Measurements from ENCODE around the gene ACADS.

ACADS gene

DNA sequence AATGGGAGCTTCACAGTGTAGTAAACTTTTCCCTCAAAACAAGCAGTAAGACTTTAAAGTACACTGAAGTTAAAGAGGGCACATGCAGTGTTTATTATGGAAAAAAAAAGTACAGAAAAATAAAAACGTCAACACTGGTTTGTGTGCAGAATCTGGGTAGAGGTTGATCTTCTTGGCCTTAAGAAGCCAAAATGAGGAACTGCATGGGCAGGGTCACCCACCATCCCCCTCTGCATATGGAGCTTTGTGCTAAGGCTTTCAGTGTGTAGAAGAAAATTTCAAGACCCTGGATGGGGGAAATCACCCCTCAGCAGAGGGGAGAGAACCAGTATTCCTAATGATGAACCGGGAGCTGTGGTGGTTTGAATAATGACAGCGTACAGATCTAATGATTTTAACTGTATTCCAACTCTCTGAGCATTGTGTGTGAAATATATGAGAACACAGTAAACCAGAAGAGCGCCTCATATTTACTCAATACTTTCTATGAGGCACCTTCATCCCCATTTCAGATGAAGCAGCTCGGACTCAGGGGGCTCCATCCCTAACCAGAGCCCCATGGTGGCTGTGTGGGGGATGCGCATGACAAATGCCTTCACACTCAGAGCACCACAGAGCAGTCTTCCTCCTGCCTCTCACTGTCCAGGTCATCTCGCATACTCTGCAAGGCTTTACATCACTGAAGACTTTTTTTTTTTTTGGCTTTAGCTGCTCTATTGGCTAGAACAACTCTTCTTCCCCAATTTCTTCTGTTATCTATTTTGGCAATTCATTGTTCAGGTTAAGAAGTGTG, 33.4 kb downstream of the ACADS start:
- no peak for DNase-seq

DNA sequence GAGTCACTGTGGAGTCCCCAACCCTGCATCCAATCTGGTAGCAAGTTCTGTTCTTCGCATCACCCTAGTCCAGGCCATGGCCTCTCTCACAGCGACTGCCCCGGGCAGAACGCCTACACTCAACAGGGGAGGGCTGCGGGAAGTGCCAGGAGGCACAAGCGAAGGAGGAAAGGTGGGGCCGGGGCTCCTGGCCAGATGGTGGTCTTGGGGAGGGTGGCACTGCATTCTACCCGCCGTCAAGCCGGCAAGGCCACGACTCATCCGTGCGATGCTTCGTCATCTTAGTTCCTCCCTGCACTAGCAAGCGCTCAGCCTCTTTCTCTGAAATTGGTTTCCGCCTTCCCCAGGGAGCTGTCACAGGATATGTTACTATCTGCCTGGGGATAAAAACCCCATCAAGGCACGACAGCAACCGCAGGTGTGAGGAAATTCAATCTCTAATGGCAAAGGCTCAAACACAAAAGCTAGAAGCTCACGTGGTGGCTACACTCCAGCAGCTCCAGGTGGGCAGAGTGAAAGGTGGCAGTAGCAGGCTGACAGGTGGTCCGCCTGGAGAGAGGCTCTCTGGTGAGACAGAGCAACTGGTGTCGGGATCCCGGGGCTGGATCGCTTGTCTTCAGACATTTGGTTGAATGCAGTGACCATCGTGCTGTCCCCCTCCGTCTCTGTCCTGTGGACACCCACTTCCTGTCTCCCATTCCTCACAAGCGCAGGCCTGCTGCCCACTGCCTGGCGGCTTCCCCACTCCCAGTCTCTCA, 34.1 kb downstream of the ACADS start:
- no peak for DNase-seq

DNA sequence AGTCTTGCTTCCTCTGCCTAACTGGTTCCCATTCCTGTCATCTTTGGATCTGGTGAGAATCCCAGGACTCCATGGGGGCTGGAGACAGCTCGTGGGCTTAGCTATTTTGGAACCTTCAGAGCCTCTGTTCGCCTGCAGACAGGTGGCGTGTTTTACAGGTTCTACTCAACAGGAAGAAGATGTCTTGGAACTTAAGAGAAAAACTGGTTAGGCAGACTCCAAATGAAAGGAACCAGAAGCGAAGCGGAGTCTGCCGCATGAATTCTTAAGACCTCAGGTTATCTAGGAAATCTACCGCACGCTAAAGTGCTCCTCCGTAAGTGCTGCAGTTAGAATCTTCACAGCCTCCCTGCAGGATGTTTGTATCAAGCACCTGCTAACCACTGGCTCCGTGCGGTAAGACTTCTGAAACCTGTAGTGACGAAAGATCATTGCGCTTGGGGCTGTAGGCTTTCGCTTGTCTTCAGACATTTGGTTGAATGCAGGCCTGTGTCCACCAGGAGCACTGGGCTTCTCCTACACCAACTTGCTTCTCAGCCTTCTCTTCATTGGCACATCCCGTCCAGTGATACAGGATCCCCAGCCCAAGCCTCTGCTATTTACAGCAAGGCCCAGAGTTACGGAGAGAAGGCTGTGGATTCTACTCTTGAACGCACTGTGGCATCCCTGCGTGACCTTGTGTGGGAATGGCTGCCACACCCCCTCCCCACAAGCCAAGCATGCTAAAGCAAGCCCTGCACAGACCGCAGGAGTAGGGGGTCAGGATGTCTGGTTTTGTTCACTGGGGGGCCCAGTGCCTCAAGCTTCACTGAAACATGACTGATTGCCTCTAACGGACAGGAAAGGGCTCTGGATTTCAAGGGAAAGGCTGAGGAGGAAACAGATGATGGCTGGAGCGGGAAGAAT, 35.0 kb downstream of the ACADS start:
- DNase-seq = no peak

DNA sequence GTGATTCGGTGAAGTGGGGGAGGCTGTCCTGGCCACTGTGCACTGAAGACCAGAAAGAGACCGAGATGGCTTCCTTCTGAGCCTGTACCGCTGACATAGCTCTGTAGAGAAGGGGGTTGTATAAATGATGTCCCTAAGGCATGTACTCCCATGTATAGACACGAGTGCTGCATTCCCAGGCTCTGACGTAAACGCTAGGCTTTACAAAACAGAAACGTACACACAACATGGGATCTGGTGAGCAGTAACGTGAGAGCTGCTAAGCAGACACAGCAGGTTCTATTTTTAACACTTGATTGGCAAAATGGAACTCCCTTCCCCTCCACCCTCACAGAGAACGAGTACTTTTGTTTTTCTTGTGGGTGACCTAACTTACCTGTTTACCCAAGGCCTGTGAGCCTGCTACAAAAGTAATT, 35.9 kb downstream of the ACADS start:
- no peak for DNase-seq

DNA sequence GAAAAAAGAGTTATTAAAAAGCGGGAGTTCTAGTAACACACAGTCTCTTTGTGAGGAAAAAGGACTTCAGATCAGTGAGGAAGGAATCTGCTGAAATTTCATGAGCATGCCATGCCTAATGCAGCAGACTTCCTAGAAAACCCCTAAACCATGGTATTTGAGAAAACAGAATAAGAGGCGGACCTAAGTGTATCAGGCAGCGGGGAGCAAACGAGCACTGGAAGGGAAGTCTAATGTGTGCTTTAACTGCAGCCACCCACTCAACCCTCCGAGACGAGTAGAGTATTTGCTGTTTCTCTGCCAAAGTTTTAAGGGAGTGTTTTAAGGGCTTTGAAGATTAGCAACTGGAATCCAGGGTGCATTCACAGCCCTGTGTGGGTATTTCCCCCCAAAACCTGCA, 36.5 kb downstream of the ACADS start:
- no peak for DNase-seq

DNA sequence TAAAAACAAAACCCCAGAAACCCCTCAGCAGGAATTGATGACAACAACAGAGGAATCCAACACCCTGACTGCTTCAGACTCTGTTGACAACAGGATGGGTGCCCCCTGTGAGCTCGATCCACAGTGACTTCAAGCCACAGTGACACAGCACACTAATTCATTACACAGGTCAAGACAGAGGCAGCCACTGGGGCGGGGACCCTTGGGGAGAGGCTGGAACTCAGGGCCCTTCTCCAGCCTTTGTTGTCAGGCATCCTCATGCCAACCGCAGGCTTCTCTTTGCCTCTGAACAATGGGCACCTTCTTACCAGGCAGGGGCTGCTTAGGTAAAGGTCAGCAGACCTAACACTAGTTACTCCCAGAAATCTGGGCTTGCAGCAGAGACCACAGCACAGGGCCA, 37.6 kb downstream of the ACADS start:
- DNase-seq = no peak

DNA sequence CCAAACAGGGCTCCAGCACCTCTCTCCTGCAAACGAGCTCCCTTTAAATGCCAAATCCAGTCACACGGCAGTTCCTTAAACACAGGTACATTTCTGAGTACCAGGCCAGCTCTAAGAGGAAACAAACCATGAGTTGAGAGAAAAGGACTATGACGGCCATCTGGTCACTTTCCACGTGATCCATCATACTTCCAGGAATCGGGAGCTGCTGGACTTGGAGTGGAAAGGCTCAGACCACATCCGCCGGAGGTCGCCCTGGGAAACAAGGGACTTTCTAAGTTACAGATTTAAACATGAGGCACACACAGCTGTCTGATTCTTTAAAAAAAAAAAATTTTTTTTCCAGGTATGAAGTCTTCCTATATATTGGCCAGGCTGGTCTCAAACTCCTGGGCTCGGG, 39.2 kb downstream of the ACADS start:
- DNase-seq = no peak

DNA sequence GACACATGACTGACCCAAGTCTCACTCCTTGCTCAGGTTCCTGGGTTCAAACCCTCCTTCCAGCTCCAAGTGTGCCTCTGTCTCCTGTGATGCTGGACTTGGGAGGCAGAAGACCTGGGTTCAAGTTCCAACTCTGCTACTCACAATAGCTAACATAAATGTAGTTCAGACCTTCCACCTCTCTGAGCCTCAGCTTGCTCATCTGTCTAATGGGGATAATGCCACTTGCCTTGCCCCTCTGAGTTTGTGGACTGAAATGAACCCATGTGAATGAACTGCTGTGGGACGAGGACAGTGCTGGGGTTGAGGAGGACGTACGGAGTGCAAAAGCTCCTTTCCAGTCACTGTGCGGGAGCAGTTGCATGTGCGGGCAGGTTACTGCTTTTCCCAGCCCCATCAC, 40.9 kb downstream of the ACADS start:
- DNase-seq = no peak

DNA sequence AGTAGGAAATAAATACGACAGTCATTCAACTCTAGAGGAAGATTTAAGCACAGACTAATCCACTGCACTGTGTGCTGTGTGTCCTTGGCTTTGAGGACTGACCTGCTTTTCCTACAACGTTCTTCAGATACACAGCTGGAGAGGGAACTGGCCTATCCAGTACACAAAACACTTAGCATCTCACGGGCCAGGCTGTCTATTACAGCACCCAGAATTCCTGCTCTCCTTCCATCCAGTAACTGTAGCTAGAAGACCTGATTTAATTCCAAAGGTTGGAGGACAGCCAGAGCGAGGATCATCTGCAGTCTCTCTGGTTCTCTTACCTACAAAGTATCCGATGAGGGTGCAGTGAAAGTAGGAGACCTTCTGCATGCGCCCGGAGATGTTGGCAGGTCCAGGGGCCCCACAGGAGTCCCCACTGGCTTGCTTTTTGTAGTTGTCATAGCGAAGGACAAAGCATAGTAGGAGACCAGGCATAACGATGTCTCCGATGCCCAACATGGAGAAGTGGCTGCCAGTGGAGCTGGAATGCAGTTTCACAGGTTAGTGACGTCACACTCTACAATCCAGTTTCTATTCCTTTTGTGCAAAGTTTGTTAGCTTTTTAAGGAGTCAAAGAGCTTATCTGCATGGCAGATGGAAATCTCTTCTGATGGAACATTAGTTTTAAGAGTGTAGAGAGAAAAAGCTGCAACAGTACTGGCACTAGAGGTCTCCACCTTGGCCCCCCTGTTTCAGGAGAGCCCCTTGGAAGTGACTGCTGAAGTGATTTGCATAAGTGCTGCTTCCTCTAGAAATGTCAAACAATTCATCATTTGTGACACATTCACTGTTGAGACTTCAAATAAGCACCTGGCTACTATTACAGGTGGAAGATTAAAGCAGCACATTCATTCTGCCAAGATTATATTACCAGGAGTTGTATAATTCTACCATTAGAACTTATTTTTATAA, 41.7 kb downstream of the ACADS start:
- no peak for DNase-seq

DNA sequence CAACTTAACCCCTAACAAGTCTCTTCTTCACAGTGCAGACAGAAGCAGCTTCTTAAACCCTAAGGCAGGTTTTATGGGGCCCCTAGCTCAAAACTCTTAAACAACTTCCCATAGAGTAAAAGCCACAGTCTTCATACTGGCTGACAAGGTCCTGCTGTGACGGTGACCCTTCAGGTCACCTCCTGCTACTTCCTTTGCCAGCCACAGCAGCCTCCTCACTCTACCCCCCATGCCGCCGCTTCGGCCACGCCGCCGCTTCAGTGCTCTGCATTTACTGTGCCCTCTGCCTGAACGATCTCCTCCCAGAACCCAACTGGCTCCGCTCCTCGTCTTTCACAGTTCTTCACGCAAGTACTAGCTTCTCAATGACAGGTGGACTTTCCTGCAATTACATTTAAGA, 45.5 kb downstream of the ACADS start:
- no peak for DNase-seq

DNA sequence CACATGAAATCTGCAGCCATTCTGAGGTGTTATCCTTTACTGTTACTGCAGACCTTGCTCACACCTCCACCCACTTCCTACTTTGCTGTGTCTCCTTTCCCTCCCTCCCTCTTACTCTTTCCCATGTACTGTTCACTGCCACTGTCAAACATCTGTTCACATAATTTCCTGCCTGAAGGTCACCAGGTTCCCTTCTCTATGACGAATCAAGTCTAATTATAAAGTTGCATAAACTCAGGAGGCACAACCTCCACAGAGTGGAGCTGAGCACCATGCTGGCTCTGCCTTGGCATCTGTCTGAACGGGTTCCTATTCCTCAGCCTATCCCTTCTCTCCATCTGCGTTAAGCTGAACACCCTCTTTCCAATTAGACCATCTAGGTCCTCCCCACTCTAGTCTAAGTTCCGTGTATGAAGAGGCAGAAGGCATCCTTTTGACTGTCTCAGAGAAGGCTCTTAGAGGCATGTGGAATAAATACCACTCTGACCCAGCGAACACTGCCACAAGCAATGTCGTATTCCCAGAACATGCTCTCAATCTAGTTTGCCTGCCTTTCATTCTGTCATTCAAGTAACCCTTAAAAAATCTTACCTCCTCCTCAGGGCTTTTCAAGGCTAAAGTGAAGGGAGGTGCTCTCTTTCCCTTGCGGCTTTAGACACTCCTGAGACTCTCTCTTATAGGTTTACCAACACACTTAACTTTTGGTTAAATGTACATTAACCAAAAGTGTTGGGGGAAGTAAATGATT, 48.7 kb downstream of the ACADS start:
- no peak for DNase-seq

DNA sequence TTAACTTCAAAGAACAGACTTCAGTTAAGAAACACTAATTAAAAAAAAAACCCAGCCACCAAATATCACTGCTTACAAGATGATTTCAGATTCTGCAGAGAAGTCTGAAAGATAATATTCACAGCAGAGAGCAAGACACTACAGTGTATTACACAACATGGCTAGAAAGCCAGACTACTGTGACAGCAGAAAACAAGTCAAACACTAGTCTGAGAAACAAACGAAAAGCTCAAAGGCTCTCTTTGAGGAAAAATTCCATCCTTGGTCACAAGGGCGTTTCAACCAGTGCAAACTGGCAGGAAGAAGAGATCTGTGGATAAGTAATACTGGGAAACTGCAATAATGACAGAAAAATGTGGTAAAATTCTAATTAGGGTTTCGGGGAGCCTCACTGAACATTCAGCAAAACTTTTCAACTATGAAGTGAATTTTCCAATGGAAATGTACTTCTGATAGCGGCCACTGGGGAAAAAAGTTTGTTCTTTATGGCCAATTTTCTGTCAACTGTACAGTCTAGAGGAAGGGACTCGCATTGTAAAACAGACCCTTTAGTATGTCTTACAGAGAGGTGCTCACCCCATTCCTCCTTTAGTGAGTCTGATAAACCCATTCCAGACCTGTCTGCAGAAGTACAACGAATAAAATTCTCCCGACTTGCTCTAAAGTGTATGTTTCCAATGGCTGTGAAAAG, 50.4 kb downstream of the ACADS start:
- no peak for DNase-seq

DNA sequence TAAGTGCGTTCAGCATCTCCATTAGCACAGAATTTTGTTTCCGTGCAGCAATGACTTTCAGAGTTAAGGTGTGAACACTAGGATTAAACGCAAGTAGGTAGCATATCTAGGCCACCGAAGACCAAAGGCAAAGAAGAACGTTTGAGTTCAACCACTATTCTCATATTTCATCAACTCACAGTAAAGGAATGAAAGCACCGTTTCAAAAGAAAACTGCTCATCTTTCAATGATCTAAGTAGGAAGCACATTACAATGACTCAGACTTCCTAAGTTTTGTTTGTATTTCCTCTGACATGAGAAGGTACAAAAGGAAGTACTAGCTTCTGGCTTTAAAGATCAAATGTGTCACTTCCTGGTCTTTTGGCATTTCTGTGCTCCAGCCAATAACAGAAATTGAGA, 57.6 kb downstream of the ACADS start:
- no peak for DNase-seq

DNA sequence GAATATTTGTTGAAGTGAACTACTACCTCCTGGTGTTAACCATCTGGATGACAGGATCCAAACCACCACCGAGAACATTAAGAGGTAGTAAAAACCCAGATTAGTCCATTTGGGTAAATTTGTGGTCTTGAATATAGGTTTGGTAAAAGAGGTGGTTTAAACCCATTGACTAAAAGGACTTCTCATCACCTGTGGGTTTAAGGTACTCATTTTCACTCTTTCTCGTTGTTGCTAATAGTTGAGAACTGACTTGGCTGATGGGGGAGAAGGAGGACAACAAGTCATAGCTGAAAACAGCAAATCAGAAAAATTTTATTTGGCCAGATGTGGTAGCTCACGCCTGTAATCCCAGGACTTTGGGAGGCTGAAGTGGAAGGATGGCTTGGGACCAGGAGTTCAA, 59.2 kb downstream of the ACADS start:
- no peak for DNase-seq

DNA sequence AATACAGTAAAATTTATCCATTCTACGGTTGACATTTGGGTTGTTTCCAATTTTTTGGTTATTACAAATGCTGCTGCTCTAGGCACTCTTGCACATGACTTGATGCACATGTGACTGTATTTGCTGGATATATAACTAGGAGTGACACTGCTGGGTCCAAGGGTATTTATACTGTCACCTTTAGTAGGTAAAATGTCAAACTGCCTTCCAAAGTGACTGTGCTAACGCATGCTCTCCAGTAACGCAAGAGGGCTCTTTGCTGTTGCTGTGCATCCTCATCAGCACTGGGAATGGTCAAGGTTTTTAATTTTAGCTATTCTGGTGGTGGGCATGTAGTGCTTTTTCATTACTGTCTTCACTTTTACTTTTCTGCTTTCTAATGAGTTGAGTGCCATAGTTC, 62.3 kb downstream of the ACADS start:
- DNase-seq = no peak

All from NCI-H446 treated with DMSO at 0.1 percent for 48 hours (cell line).